Lower leg skin (tissue), 3 donors: ENCODE results near the gene GPD1.

Source experiments
- CTCF ChIP-seq, 3 donors: fragments of 450-650 bp; IDR thresholded peaks; one replicate each; pipeline ENCODE4 v1.5.1; 2016; ENCODE audit warnings: antibody characterized with exemption in 3 of 3, mild to moderate bottlenecking in 3 of 3, moderate library complexity in 2 of 3
- POLR2A ChIP-seq, 2 donors: fragments of 450-650 bp; IDR thresholded peaks; one replicate each; pipeline ENCODE4 v1.6.1; 2016 to 2017; ENCODE audit warnings: antibody characterized with exemption in 2 of 2, mild to moderate bottlenecking in 1 of 2, moderate library complexity in 1 of 2

GRCh38 chr12:50132505-50133135 is 28.8 kb downstream of the GPD1 start:
- TF ChIP-seq CTCF (IDR thresholded peaks at IDR 0.05) (no peak), POLR2A (IDR thresholded peaks at IDR 0.05) (no peak)
